Measurements from ENCODE around the gene NFKBIA. TPM values are rescaled to one million over a fixed set of nuclear protein-coding genes. Genes with fewer than 3 reads are reported as not detected.
"Not testable (repeated sequence)": the region's sequence is repeated elsewhere in the genome, so short reads cannot be mapped to it uniquely, and the experiment has no call there.

The NFKBIA gene
- total RNA-seq, 1 donor from 2014 or later: 41.9 TPM

- no peak overlapping the region for H3K27ac Mint-ChIP-seq (ENCODE audit: unreplicated experiment)
- no peak for DNase-seq (ENCODE audit: low spot score)
- H3K4me3 Mint-ChIP-seq (ENCODE audit: unreplicated experiment): no peak overlapping the region
- no peaks in the 10 kb centered on the region for H3K9me3 Mint-ChIP-seq (ENCODE audit: unreplicated experiment)
- TF ChIP-seq CTCF (IDR thresholded peaks at IDR 0.05; ENCODE audit: unreplicated experiment): peak; percentile 76
- peaks cover 3% of the 10 kb centered on the region for H3K27me3 Mint-ChIP-seq (ENCODE audit: unreplicated experiment)
- H3K36me3 Mint-ChIP-seq (ENCODE audit: low read depth, unreplicated experiment): no peaks in the 10 kb centered on the region
- no peaks in the 10 kb centered on the region for H3K4me1 Mint-ChIP-seq (ENCODE audit: unreplicated experiment)
Observed at GRCh38 chr14:35438910-35439713, 34.6 kb upstream of the NFKBIA start.

DNA sequence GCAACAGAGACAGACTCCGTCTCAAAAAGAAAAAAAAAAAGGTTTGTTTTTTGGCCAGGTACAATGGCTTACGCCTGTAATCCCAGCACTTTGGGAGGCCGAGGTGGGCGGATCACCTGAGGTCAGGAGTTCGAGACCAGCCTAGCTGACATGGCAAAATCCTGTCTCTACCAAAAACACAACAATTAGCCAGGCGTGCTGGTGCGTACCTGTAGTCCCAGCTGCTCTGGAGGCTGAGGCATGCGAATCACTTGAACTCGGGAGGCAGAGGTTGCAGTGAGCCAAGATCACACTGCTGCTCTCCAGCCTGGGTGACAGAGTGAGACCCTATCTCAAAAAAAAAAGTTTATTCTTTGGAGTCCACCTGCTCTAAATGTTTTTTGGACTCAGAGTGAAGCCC is 33.9 kb upstream of the NFKBIA start:
- H3K36me3 Mint-ChIP-seq (ENCODE audit: low read depth, unreplicated experiment); H3K4me1 Mint-ChIP-seq (ENCODE audit: unreplicated experiment); H3K27ac Mint-ChIP-seq (ENCODE audit: unreplicated experiment); DNase-seq (ENCODE audit: low spot score); H3K4me3 Mint-ChIP-seq (ENCODE audit: unreplicated experiment); H3K27me3 Mint-ChIP-seq (ENCODE audit: unreplicated experiment); H3K9me3 Mint-ChIP-seq (ENCODE audit: unreplicated experiment): not testable (repeated sequence)

GRCh38 chr14:35435177-35435576 is 30.6 kb upstream of the NFKBIA start:
- Mint-ChIP-seq H3K9me3 (ENCODE audit: unreplicated experiment) (no peaks in the 10 kb centered on the region), H3K27ac (ENCODE audit: unreplicated experiment) (no peak overlapping the region), H3K27me3 (ENCODE audit: unreplicated experiment) (peaks cover 6% of the 10 kb centered on the region), H3K36me3 (ENCODE audit: low read depth, unreplicated experiment) (no peaks in the 10 kb centered on the region), H3K4me1 (ENCODE audit: unreplicated experiment) (peaks cover 2% of the 10 kb centered on the region), H3K4me3 (ENCODE audit: unreplicated experiment) (no peak overlapping the region)
- no peak for TF ChIP-seq CTCF (IDR thresholded peaks at IDR 0.05; ENCODE audit: unreplicated experiment)
- DNase-seq (ENCODE audit: low spot score): no peak

DNA sequence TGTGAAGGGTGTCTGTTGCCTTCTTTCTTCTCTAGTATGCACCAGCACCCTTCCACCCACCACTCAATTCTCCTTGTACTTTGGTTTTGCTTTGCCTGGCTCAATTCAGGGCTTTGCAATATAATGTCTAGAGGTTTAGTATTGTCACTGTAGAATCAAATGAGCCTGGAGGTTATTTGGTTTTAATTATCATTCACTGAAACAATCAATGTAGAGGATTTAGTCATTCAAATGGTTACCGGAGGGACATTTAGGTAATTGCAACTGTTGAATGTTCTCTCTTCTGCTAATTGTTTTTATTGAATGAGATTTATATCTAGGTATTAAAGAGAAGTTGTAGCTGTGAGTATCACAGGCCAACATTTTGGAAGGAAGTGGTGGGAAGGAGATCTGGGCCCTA is 29.3 kb upstream of the NFKBIA start:
- H3K4me1 Mint-ChIP-seq (ENCODE audit: unreplicated experiment): peaks cover 5% of the 10 kb centered on the region
- no peak for TF ChIP-seq CTCF (IDR thresholded peaks at IDR 0.05; ENCODE audit: unreplicated experiment)

GRCh38 chr14:35430459-35431199 is 26.1 kb upstream of the NFKBIA start:
- Mint-ChIP-seq H3K4me3 (ENCODE audit: unreplicated experiment) (no peak overlapping the region), H3K36me3 (ENCODE audit: low read depth, unreplicated experiment) (no peaks in the 10 kb centered on the region), H3K9me3 (ENCODE audit: unreplicated experiment) (no peaks in the 10 kb centered on the region), H3K27me3 (ENCODE audit: unreplicated experiment) (peaks cover 3% of the 10 kb centered on the region), H3K27ac (ENCODE audit: unreplicated experiment) (no peak overlapping the region), H3K4me1 (ENCODE audit: unreplicated experiment) (peaks cover 5% of the 10 kb centered on the region)
- no peak for TF ChIP-seq CTCF (IDR thresholded peaks at IDR 0.05; ENCODE audit: unreplicated experiment)
- no peak for DNase-seq (ENCODE audit: low spot score)

More for the DNA sequence above, 29.3 kb upstream of the NFKBIA start:
- H3K9me3 Mint-ChIP-seq (ENCODE audit: unreplicated experiment): no peaks in the 10 kb centered on the region
- peaks cover 3% of the 10 kb centered on the region for H3K27me3 Mint-ChIP-seq (ENCODE audit: unreplicated experiment)
- H3K36me3 Mint-ChIP-seq (ENCODE audit: low read depth, unreplicated experiment): no peaks in the 10 kb centered on the region
- no peak overlapping the region for H3K27ac Mint-ChIP-seq (ENCODE audit: unreplicated experiment)
- no peak overlapping the region for H3K4me3 Mint-ChIP-seq (ENCODE audit: unreplicated experiment)
- DNase-seq (ENCODE audit: low spot score): no peak

Data from endothelial cell (in vitro differentiated cells).